ENCODE results near the gene FHIP1B. TPM values are rescaled to one million over a fixed set of nuclear protein-coding genes. Genes with fewer than 3 reads are reported as not detected.

FHIP1B gene
- total RNA-seq, 1 donor from 2014 or later, result 63.0 TPM

DNA sequence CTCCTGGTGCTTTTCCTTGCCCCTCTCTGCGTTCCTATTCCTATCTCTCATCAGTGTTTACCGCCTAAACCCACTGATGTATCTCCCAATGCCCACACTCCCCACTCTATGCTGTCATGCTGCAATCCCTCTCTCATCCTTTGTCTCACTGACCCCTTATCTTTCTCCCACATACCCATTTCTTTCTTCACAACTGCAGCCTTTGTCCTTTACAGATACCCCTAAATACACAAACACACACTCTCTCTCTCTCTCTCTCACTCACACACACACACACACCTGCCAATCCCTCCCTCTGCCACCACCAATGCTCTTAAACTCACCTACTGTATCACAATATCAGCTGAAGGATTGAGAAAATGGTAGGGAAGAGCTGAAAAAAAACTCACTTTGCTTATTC, 59.0 kb downstream of the FHIP1B start:
- H3K9me3 Mint-ChIP-seq (ENCODE audit: low read depth), result no peaks in the 10 kb centered on the region
- H3K4me3 Mint-ChIP-seq (ENCODE audit: low read depth), result no peak overlapping the region
- H3K27ac Mint-ChIP-seq, result no peak overlapping the region
- H3K4me1 Mint-ChIP-seq (ENCODE audit: low read depth), result peaks cover 6% of the 10 kb centered on the region
- H3K27me3 Mint-ChIP-seq, result no peaks in the 10 kb centered on the region
- TF ChIP-seq CTCF (IDR thresholded peaks at IDR 0.05; ENCODE audit: unreplicated experiment), result no peak
- H3K36me3 Mint-ChIP-seq (ENCODE audit: insufficient read depth), result no peaks in the 10 kb centered on the region
- DNase-seq (ENCODE audit: low spot score, unreplicated experiment), result no peak

DNA sequence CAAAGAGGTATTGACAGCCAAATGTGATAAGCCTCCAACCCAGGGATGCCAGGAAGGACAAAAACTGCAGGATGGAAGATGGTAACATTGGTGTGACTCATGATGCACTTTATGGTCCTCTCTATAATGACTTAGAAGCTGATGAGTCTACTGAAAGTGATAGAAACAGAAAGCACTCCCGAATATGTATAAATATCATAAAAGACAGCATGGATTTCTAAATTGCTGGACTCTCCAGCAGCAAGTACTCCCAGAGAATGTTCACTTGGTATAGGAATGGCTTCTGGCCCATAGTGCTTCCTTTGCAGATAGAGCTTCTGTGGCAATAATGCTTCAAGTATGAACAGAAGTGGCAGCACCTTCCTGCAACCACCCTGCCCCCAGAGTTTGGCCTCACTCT, 64.2 kb downstream of the FHIP1B start, which contains the start of gene OR52B2:
Gene OR52B2 (minus strand): TSS at position 101 of the 400 bp plus-strand sequence. CDS start 0 bp downstream, at position 101.
- Mint-ChIP-seq H3K27me3 (no peaks in the 10 kb centered on the region), H3K4me3 (ENCODE audit: low read depth) (no peak within 1 kb of the TSS), H3K4me1 (ENCODE audit: low read depth) (no peaks in the 10 kb centered on the region), H3K9me3 (ENCODE audit: low read depth) (peaks cover 5% of the 10 kb centered on the region), H3K27ac (no peak within 1 kb of the TSS), H3K36me3 (ENCODE audit: insufficient read depth) (no peaks in the 10 kb centered on the region)
- TF ChIP-seq CTCF (IDR thresholded peaks at IDR 0.05; ENCODE audit: unreplicated experiment), result no peak
- no peak for DNase-seq (ENCODE audit: low spot score, unreplicated experiment)

Other genes with a start within 250 kb of the FHIP1B start
- not detected in 2 replicates for gene OR52L1, start 247.7 kb downstream of the FHIP1B start, total RNA-seq
- gene OR56A4, start 227.7 kb downstream of the FHIP1B start, total RNA-seq, result 0.07 and 0.13 TPM in 2 replicates
- gene OR56A1, start 203.9 kb downstream of the FHIP1B start, total RNA-seq, result 0.09 TPM in 1 of 2 replicates, not detected in the other
- not detected in 2 replicates for gene OR56B4, start 127.0 kb downstream of the FHIP1B start, total RNA-seq
- not detected in 2 replicates for gene OR52B2, start 64.3 kb downstream of the FHIP1B start, total RNA-seq
- gene OR52W1, start 35.4 kb downstream of the FHIP1B start, total RNA-seq, result not detected in 2 replicates
- not detected in 2 replicates for gene C11orf42, start 29.1 kb downstream of the FHIP1B start, total RNA-seq
- gene CNGA4, start 4.5 kb upstream of the FHIP1B start, total RNA-seq, result 2.0 and 2.1 TPM in 2 replicates
- 7.4 and 7.5 TPM in 2 replicates for gene CCKBR, start 25.2 kb upstream of the FHIP1B start, total RNA-seq
- gene CAVIN3, start 85.9 kb upstream of the FHIP1B start, total RNA-seq, result 6.7 and 7.1 TPM in 2 replicates
- gene SMPD1, start 155.8 kb upstream of the FHIP1B start, total RNA-seq, result 25.5 and 27.8 TPM in 2 replicates
- gene APBB1, start 184.5 kb upstream of the FHIP1B start, total RNA-seq, result 64.2 and 71.4 TPM in 2 replicates
- gene HPX, start 206.4 kb upstream of the FHIP1B start, total RNA-seq, result 2.5 and 6.1 TPM in 2 replicates
- gene TRIM3, start 239.3 kb upstream of the FHIP1B start, total RNA-seq, result 18.5 and 22.6 TPM in 2 replicates
- gene ARFIP2, start 246.7 kb upstream of the FHIP1B start, total RNA-seq, result 77.0 and 78.1 TPM in 2 replicates
- gene TIMM10B, start 246.9 kb upstream of the FHIP1B start, total RNA-seq, result 34.2 and 37.5 TPM in 2 replicates

All from progenitor cell of endocrine pancreas (in vitro differentiated cells).